K562 (cell line): Measurements from ENCODE around the gene ZNRF1. TPM values are rescaled to one million over a fixed set of nuclear protein-coding genes. Genes with fewer than 3 reads are reported as not detected.
A peak's percentile ranks its signal among the peaks of the same experiment; 100 is the strongest.

ENCODE experiments used
- ARID2 ChIP-seq: fragments of 450-650 bp; IDR thresholded peaks from 2 replicates; pipeline ENCODE4 v1.6.1; 2017; ENCODE audit warnings: antibody characterized with exemption, mild to moderate bottlenecking
- CC2D1A ChIP-seq: fragments of 450-650 bp; IDR thresholded peaks from 2 replicates; pipeline ENCODE4 v1.6.1; 2017; ENCODE audit warnings: mild to moderate bottlenecking
- CHD4 ChIP-seq: fragments of 200-600 bp; sonication (generic); IDR thresholded peaks from 3 replicates; pipeline ENCODE4 v1.6.1; 2012; ENCODE audit warnings: low read depth, mild to moderate bottlenecking, mixed read lengths, low read length, inconsistent platforms; ENCODE audit not compliant: insufficient read depth, insufficient replicate concordance, poor library complexity, severe bottlenecking
- DMBX1 ChIP-seq: fragments of 250-450 bp; sonication (Bioruptor Pico); IDR thresholded peaks from 2 replicates; pipeline ENCODE4 v1.8.0; 2022; ENCODE audit warnings: inconsistent platforms, mild to moderate bottlenecking, moderate library complexity, borderline replicate concordance
- ESRRA ChIP-seq: fragments of 450-650 bp; IDR thresholded peaks from 2 replicates; pipeline ENCODE4 v1.6.1; 2014; ENCODE audit warnings: low read depth, mild to moderate bottlenecking, moderate library complexity, borderline replicate concordance
- FOSL1 ChIP-seq: fragments of 200-800 bp; sonication (Bioruptor generic); conservative IDR thresholded peaks from 2 replicates; pipeline ENCODE4 v1.6.1; 2016; ENCODE audit warnings: missing genetic modification characterization, missing compliant biosample characterization
- L3MBTL2 ChIP-seq: fragments of 450-650 bp; IDR thresholded peaks from 2 replicates; pipeline ENCODE4 v1.6.1; 2016; ENCODE audit warnings: mild to moderate bottlenecking, moderate library complexity
- MYNN ChIP-seq, 2 experiments: sonication (generic); formaldehyde crosslinking in 1 of 2; IDR thresholded peaks; 2 replicates each; pipeline versions ENCODE4 v1.5.0 to v1.6.1; 2016 to 2020; ENCODE audit warnings: antibody characterized with exemption in 1 of 2, missing genetic modification reagents in 1 of 2
- NFE2L1 ChIP-seq: fragments of 450-650 bp; IDR thresholded peaks from 2 replicates; pipeline ENCODE4 v1.6.1; 2016; ENCODE audit warnings: missing genetic modification characterization, low read depth, mild to moderate bottlenecking, missing compliant biosample characterization, moderate library complexity, borderline replicate concordance
- NR2C2 ChIP-seq, 2 experiments: fragments of 200-800 bp in 1 of 2; sonication (Bioruptor generic) in 1 of 2; sonication (generic) in 1 of 2; formaldehyde crosslinking in 1 of 2; IDR thresholded peaks; 2 replicates each; pipeline versions ENCODE4 v1.6.1 to v1.8.0; 2016 to 2022; ENCODE audit warnings: mild to moderate bottlenecking in 1 of 2, missing compliant biosample characterization in 1 of 2, missing genetic modification characterization in 1 of 2, missing genetic modification reagents in 1 of 2
- RHOXF2B ChIP-seq: fragments of 250-450 bp; sonication (Bioruptor Pico); conservative IDR thresholded peaks from 2 replicates; pipeline ENCODE4 v1.5.1; 2021
- SIN3A ChIP-seq, 2 experiments: fragments of 150-350 bp in 1 of 2; IDR thresholded peaks; 2 replicates each; pipeline ENCODE4 v1.6.1; 2011 to 2016; ENCODE audit warnings: borderline replicate concordance in 2 of 2, low read depth in 2 of 2, low read length in 2 of 2, mild to moderate bottlenecking in 2 of 2, moderate library complexity in 2 of 2; ENCODE audit not compliant: control insufficient read depth in 1 of 2
- SMARCE1 ChIP-seq: fragments of 450-650 bp; IDR thresholded peaks from 2 replicates; pipeline ENCODE4 v1.7.1; 2016; ENCODE audit warnings: mild to moderate bottlenecking
- SPI1 ChIP-seq: IDR thresholded peaks from 2 replicates; pipeline ENCODE4 v1.6.1; 2011; ENCODE audit warnings: low read depth, low read length, control low read depth, borderline replicate concordance
- TAF9B ChIP-seq: fragments of 450-650 bp; IDR thresholded peaks from 2 replicates; pipeline ENCODE4 v1.6.1; 2018; ENCODE audit warnings: mild to moderate bottlenecking; ENCODE audit not compliant: partially characterized antibody
- TAL1 ChIP-seq: fragments of 450-650 bp; IDR thresholded peaks from 2 replicates; pipeline ENCODE4 v1.6.1; 2016; ENCODE audit warnings: mild to moderate bottlenecking
- VEZF1 ChIP-seq: fragments of 200-800 bp; sonication (Bioruptor generic); IDR thresholded peaks from 2 replicates; pipeline ENCODE4 v1.6.1; 2017; ENCODE audit warnings: missing genetic modification characterization, missing compliant biosample characterization
- YY1 ChIP-seq, 3 experiments: IDR thresholded peaks; 2 replicates each; pipeline ENCODE4 v1.6.1; 2011; ENCODE audit warnings: low read length in 2 of 3, mild to moderate bottlenecking in 2 of 3, moderate library complexity in 2 of 3, borderline replicate concordance in 1 of 3, control low read depth in 1 of 3, low read depth in 1 of 3; ENCODE audit not compliant: insufficient read depth in 3 of 3, insufficient replicate concordance in 2 of 3, control insufficient read depth in 1 of 3, insufficient read length in 1 of 3; ENCODE audit errors: extremely low read depth in 1 of 3
- ZFX ChIP-seq: sonication (generic); formaldehyde crosslinking; IDR thresholded peaks from 2 replicates; pipeline ENCODE4 v1.8.0; 2022; ENCODE audit warnings: mild to moderate bottlenecking, missing genetic modification reagents, moderate library complexity
- polyA plus RNA-seq, 8 experiments: library from polyadenylated mRNA; depleted of rRNA in 4 of 8; stranded (reverse) in 5 of 8; unstranded in 3 of 8; fragments of >200 nt; fragmentation: Nextera tagmentation in 2 of 8; fragmentation: Illumina TruSeq in 1 of 8; extraction: Ambion mirVana in 2 of 8; extraction: Trizol in 1 of 8; gene quantifications; 2 replicates each; pipeline versions ENCODE4 v1.2.1 to v1.2.3, GENCODE V29; 2011 to 2014; ENCODE audit warnings: inconsistent platforms in 1 of 8, missing spikeins in 1 of 8
- total RNA-seq, 7 experiments: library from RNA; depleted of rRNA in 6 of 7; stranded (reverse); fragments of >200 nt in 6 of 7; fragmentation: Illumina TruSeq in 2 of 7; extraction: Trizol in 2 of 7; gene quantifications; 2 replicates each; pipeline versions ENCODE4 v1.2.1 to v1.2.3, GENCODE V29; 2011 to 2021; ENCODE audit warnings: low replicate concordance in 1 of 7
- TF ChIP-seq, protein P1 (sequence below), 3 experiments: fragments of 200-800 bp in 1 of 3; fragments of 250-450 bp in 1 of 3; fragments of 450-650 bp in 1 of 3; sonication (Bioruptor Pico) in 1 of 3; sonication (Bioruptor generic) in 1 of 3; formaldehyde crosslinking in 1 of 3; IDR thresholded peaks; 2 replicates each; pipeline versions ENCODE4 v1.6.1 to v1.8.0; 2016 to 2022; ENCODE audit warnings: mild to moderate bottlenecking in 2 of 3, missing genetic modification characterization in 2 of 3, missing compliant biosample characterization in 1 of 3, moderate library complexity in 1 of 3

ZNRF1 gene
- total and polyA plus RNA-seq, 9 of the 15 experiments (the other 6 are each of a cell fraction or from before 2014, with no cell fraction given): 9.5 to 37.7 (median 20.0) TPM

DNA sequence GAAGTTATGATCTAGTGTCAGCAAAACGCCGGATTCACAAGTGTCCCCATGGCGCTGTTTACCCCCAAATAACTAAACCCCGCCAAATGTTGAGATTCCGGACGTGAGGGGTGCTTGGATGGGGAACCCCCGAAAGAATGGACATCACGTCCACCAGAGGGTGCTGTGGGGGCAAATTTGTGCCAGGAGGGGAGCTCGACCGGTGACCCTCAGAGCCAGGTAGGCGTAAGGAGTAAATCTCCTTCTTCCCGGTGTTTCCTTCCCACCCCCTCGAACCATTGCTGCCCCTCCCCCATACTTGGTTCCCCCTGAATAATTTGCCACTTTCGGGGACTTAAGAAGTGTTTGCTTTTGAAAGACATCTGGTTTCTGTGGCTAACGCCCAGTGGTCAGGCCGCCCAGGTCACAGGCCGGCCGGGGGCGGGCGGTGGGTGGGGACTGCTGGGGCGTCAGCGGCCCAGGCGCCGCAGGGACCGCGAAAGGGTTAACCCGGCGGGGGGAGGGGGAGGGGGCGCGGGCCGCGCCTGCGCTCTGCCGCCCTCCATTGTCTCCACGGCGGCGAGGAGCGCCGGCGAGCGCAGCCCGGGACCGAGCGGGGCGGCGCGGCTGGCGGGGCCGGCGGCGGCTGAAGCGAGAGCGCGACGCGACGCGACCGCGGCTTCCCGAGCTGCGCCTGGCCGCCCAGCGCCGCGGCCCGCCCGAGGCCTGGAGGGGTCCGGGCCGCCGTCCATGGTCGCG is at the start of gene ZNRF1 (continued):
- TF ChIP-seq, protein P1, sequence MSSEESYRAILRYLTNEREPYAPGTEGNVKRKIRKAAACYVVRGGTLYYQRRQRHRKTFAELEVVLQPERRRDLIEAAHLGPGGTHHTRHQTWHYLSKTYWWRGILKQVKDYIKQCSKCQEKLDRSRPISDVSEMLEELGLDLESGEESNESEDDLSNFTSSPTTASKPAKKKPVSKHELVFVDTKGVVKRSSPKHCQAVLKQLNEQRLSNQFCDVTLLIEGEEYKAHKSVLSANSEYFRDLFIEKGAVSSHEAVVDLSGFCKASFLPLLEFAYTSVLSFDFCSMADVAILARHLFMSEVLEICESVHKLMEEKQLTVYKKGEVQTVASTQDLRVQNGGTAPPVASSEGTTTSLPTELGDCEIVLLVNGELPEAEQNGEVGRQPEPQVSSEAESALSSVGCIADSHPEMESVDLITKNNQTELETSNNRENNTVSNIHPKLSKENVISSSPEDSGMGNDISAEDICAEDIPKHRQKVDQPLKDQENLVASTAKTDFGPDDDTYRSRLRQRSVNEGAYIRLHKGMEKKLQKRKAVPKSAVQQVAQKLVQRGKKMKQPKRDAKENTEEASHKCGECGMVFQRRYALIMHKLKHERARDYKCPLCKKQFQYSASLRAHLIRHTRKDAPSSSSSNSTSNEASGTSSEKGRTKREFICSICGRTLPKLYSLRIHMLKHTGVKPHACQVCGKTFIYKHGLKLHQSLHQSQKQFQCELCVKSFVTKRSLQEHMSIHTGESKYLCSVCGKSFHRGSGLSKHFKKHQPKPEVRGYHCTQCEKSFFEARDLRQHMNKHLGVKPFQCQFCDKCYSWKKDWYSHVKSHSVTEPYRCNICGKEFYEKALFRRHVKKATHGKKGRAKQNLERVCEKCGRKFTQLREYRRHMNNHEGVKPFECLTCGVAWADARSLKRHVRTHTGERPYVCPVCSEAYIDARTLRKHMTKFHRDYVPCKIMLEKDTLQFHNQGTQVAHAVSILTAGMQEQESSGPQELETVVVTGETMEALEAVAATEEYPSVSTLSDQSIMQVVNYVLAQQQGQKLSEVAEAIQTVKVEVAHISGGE (CRISPR knock-in tag; IDR thresholded peaks at IDR 0.05): 0 out of 6 replicates have a peak, but pooled peaks of 1 of the 3 experiments have one; percentile 48
- TF ChIP-seq VEZF1 (CRISPR knock-in tag): peak; percentile 100
- TF ChIP-seq FOSL1 (tag): 0 out of 2 replicates have a peak, but pooled peaks have one; percentile 29
- TF ChIP-seq ESRRA: 0 out of 2 replicates have a peak, but pooled peaks have one; percentile 11
- peak; percentile 85 for TF ChIP-seq ARID2
- TF ChIP-seq L3MBTL2: peak; percentile 14; the same call in 1 of the 2 replicates
- no peak for TF ChIP-seq DMBX1
- no peak for TF ChIP-seq NFE2L1 (tag)
- 0 out of 2 replicates have a peak, but pooled peaks have one; percentile 24 for TF ChIP-seq MYNN (IDR thresholded peaks at IDR 0.05)
- no peak for TF ChIP-seq MYNN (CRISPR knock-in tag; IDR thresholded peaks at IDR 0.05)
- 0 out of 2 replicates have a peak, but pooled peaks have one; percentile 15 for TF ChIP-seq SMARCE1
- TF ChIP-seq CC2D1A: peak; percentile 80
- TF ChIP-seq SPI1: peak; percentile 21; the same call in 1 of the 2 replicates
- TF ChIP-seq SIN3A (IDR thresholded peaks at IDR 0.05; ENCODE audit: borderline replicate concordance in 2 of 2, control insufficient read depth in 1 of 2, low read depth in 2 of 2, low read length in 2 of 2): no peak; a peak in 1 of 4 replicates
- TF ChIP-seq TAL1: peak; percentile 24; the same call in 1 of the 2 replicates
- no peak for TF ChIP-seq RHOXF2B (CRISPR knock-in tag)
- no peak for TF ChIP-seq NR2C2 (CRISPR knock-in tag; IDR thresholded peaks at IDR 0.05)
- TF ChIP-seq NR2C2 (tag; IDR thresholded peaks at IDR 0.05): peak; percentile 88
- peak in 2 of 3 experiments; percentile 58 to 77 for TF ChIP-seq YY1 (IDR thresholded peaks at IDR 0.05; ENCODE audit: borderline replicate concordance in 1 of 3, control insufficient read depth in 1 of 3, extremely low read depth in 1 of 3, insufficient read depth in 3 of 3, insufficient read length in 1 of 3, insufficient replicate concordance in 2 of 3, low read depth in 1 of 3, low read length in 2 of 3)
- peak; percentile 43 for TF ChIP-seq CHD4
- no peak for TF ChIP-seq TAF9B
- peak; percentile 4; the same call in 1 of the 2 replicates for TF ChIP-seq ZFX (CRISPR knock-in tag)
